Loucy (cell line): ENCODE measurements around the gene HLTF.
A peak's percentile ranks its signal among the peaks of the same experiment; 100 is the strongest.

Experiments used
- H2AFZ ChIP-seq: fragments of 200-600 bp; sonication (generic); 2 replicates; pipeline ENCODE4 v1.6.0; 2016; ENCODE audit warnings: antibody characterized with exemption, mild to moderate bottlenecking, low read length, moderate library complexity
- H3F3A ChIP-seq: fragments of 200-600 bp; 2 replicates; pipeline ENCODE4 v1.6.0; 2016; ENCODE audit warnings: antibody characterized with exemption, low read depth, mild to moderate bottlenecking
- H3K27me3 ChIP-seq: fragments of 200-600 bp; sonication (generic); 2 replicates; pipeline ENCODE4 v1.6.1; 2014; ENCODE audit warnings: low read length, mild to moderate bottlenecking; ENCODE audit not compliant: insufficient read depth, poor library complexity, severe bottlenecking
- H3K36me3 ChIP-seq: fragments of 200-600 bp; sonication (generic); 2 replicates; pipeline ENCODE4 v1.6.1; 2016; ENCODE audit warnings: low read length; ENCODE audit not compliant: insufficient read depth
- H3K4me1 ChIP-seq: fragments of 200-600 bp; sonication (generic); 2 replicates; pipeline ENCODE4 v1.5.1; 2014; ENCODE audit warnings: low read length, mild to moderate bottlenecking; ENCODE audit not compliant: insufficient read depth, poor library complexity, severe bottlenecking
- H3K4me2 ChIP-seq: fragments of 200-600 bp; sonication (generic); 2 replicates; pipeline ENCODE4 v1.6.0; 2014; ENCODE audit warnings: antibody characterized with exemption, low read length, low read depth, mild to moderate bottlenecking; ENCODE audit not compliant: poor library complexity, severe bottlenecking
- H3K4me3 ChIP-seq: fragments of 200-600 bp; sonication (generic); 2 replicates; pipeline ENCODE4 v1.5.1; 2014; ENCODE audit warnings: low read length, mild to moderate bottlenecking, mixed read lengths; ENCODE audit not compliant: poor library complexity, severe bottlenecking
- H3K79me2 ChIP-seq: fragments of 200-600 bp; sonication (generic); 2 replicates; pipeline ENCODE4 v1.6.1; 2014; ENCODE audit warnings: low read length; ENCODE audit not compliant: insufficient read depth
- H3K9ac ChIP-seq: fragments of 200-600 bp; sonication (generic); 2 replicates; pipeline ENCODE4 v1.6.0; 2014; ENCODE audit warnings: mild to moderate bottlenecking, low read depth, low read length, moderate library complexity; ENCODE audit not compliant: poor library complexity, severe bottlenecking
- H3K9me2 ChIP-seq: fragments of 200-600 bp; sonication (generic); replicated peaks from 2 replicates; pipeline ENCODE4 v1.6.1; 2016; ENCODE audit warnings: low read depth, low read length, mixed read lengths
- H3K9me3 ChIP-seq: fragments of 200-600 bp; sonication (generic); 2 replicates; pipeline ENCODE4 v1.6.1; 2014; ENCODE audit warnings: mild to moderate bottlenecking, antibody characterized with exemption, low read length, low read depth; ENCODE audit not compliant: insufficient read depth
- H4K20me1 ChIP-seq: fragments of 200-600 bp; sonication (generic); 2 replicates; pipeline ENCODE4 v1.6.0; 2014; ENCODE audit warnings: antibody characterized with exemption, low read length, mild to moderate bottlenecking; ENCODE audit not compliant: insufficient read depth, poor library complexity, severe bottlenecking
- EZH2phosphoT487 ChIP-seq: fragments of 200-600 bp; IDR thresholded peaks from 2 replicates; pipeline ENCODE4 v1.6.1; 2018; ENCODE audit warnings: antibody characterized with exemption, mild to moderate bottlenecking, moderate library complexity, borderline replicate concordance
- TF ChIP-seq, protein P1 (sequence below): fragments of 200-600 bp; sonication (generic); conservative IDR thresholded peaks from 2 replicates; pipeline ENCODE4 v1.5.1; 2014; ENCODE audit warnings: mild to moderate bottlenecking, antibody characterized with exemption, low read length

HLTF gene

DNA sequence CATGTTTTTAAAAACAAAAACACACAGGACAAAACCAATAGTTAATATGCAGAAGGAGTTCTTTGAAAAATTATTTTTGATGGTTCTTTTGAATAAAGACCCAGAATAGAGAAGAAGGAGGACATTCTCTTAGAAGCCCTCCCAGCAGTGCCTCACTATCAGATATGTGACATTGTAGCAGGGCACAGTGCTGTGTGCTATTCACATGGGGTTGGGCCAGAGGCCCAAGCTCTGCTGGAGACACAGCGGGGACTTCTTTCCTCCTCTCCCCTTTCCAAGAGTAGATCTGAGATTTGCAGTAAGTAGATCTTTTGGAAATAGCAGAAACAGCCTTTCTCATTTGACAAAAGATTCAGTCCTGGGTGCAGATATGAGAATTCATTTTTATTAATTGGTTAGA, 88.7 kb downstream of the HLTF start:
- Histone ChIP-seq H2AFZ (no peak overlapping the region), H3K4me1 (peaks cover 52% of the 10 kb centered on the region), H3K9me2 (no peaks in the 10 kb centered on the region), H3K79me2 (peaks cover 18% of the 10 kb centered on the region), H3K9ac (no peak overlapping the region), H3K4me3 (no peak overlapping the region), H3F3A (no peaks in the 10 kb centered on the region), H3K36me3 (0 out of 2 replicates have a peak, but pooled peaks cover 4% of the 10 kb centered on the region), H3K4me2 (no peak overlapping the region), H3K9me3 (no peaks in the 10 kb centered on the region), H4K20me1 (peaks cover 7% of the 10 kb centered on the region), H3K27me3 (no peaks in the 10 kb centered on the region)
- TF ChIP-seq, protein P1, sequence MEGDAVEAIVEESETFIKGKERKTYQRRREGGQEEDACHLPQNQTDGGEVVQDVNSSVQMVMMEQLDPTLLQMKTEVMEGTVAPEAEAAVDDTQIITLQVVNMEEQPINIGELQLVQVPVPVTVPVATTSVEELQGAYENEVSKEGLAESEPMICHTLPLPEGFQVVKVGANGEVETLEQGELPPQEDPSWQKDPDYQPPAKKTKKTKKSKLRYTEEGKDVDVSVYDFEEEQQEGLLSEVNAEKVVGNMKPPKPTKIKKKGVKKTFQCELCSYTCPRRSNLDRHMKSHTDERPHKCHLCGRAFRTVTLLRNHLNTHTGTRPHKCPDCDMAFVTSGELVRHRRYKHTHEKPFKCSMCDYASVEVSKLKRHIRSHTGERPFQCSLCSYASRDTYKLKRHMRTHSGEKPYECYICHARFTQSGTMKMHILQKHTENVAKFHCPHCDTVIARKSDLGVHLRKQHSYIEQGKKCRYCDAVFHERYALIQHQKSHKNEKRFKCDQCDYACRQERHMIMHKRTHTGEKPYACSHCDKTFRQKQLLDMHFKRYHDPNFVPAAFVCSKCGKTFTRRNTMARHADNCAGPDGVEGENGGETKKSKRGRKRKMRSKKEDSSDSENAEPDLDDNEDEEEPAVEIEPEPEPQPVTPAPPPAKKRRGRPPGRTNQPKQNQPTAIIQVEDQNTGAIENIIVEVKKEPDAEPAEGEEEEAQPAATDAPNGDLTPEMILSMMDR, result no peak
- TF ChIP-seq EZH2phosphoT487, result no peak

DNA sequence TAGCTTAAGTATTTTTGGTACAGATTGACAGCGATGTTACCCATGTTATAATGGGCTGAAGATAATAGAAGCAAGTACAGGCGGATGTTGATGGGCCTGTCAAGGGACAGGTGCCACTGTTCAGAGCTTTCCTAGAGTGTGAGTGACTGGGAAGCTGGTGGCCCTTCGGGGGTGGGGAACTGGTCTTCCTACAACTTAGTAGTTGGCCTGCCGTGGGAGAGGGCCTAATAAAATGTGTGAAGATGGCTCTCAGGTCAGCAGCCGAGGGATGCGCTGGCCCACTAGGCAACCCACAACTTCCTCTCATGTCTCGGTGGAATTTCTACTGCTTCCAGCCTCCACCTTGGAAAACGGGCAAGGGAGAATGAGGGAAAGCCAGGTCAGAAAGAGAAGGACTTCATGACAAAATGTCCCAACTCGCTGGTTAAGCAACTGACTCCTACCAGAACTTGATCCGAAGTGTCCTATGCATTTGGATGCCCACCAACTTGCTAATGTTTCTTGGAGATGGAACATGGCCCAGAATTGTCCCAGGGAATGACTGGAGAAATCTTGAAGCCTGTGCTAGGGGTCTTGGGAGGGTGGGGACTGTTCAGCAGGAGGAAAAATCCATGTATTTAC, 93.6 kb downstream of the HLTF start:
- TF ChIP-seq, protein P1, result no peak
- TF ChIP-seq EZH2phosphoT487, result no peak
- Histone ChIP-seq H3K4me1 (peaks cover 38% of the 10 kb centered on the region), H3K27me3 (no peaks in the 10 kb centered on the region), H3K9ac (peak overlapping the region; percentile 86), H3K4me3 (peak overlapping the region; percentile 79), H3K36me3 (0 out of 2 replicates have a peak, but pooled peaks cover 4% of the 10 kb centered on the region), H2AFZ (no peak overlapping the region), H3K4me2 (peak overlapping the region; percentile 78), H3K9me2 (no peaks in the 10 kb centered on the region), H4K20me1 (peaks cover 7% of the 10 kb centered on the region), H3K79me2 (peaks cover 26% of the 10 kb centered on the region; the same call in 1 of the 2 replicates), H3K9me3 (no peaks in the 10 kb centered on the region), H3F3A (no peaks in the 10 kb centered on the region)

DNA sequence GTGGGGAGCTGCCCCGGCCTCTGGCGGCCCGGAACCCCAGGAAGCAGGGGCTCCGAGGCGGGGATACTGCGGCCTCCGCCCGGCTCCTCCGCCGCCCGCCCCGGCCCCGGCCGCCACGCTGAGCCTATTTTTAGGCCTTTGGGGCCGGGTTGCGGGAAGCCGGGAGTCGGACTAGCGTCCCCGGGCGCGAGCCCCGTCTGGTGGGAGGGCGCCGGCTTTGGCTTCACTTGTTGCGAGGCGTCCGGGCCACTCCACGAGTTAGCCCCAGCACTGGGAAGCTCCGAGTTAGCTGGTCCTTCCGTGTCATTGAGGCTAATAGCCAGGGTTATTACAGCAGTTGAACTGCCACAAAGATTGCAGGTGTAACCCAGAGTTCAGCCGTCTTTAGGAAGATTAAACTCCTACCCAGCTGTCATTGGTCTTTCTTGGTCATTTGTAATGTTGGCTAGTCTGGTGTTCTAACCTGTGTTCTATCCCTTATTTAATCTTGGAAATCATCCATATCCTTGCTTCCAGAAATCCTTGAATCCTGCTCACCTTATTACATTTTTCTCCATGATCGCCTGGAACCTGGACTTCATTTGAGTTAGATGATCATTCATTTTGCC, 94.2 kb downstream of the HLTF start:
- Histone ChIP-seq H3K9ac (peak overlapping the region; percentile 86), H3K9me3 (no peaks in the 10 kb centered on the region), H3K9me2 (no peaks in the 10 kb centered on the region), H3K27me3 (no peaks in the 10 kb centered on the region), H2AFZ (peak overlapping the region; percentile 100), H3K79me2 (peaks cover 26% of the 10 kb centered on the region; the same call in 1 of the 2 replicates), H3K4me1 (peaks cover 38% of the 10 kb centered on the region), H3K4me2 (peak overlapping the region; percentile 78), H3K36me3 (0 out of 2 replicates have a peak, but pooled peaks cover 4% of the 10 kb centered on the region), H3K4me3 (peak overlapping the region; percentile 79), H3F3A (no peaks in the 10 kb centered on the region), H4K20me1 (peaks cover 7% of the 10 kb centered on the region)
- TF ChIP-seq EZH2phosphoT487, result no peak
- TF ChIP-seq, protein P1, result no peak
